SK-N-SH (cell line): ENCODE results near the gene TAC4. TPM values are rescaled to one million over a fixed set of nuclear protein-coding genes. Genes with fewer than 3 reads are reported as not detected.
"Not testable (repeated sequence)": the region's sequence is repeated elsewhere in the genome, so short reads cannot be mapped to it uniquely, and the experiment has no call there.

Experiments
- CTCF ChIA-PET: fragments of 300-600, 350-600 bp; formaldehyde crosslinking; extraction: SDS; loops from one replicate; lab custom pipeline; 2021; lab: Yijun Ruan, JAX
- POLR2A ChIA-PET: fragments of 350-600 bp; sonication (Branson Sonifier 250); formaldehyde crosslinking; extraction: SDS; loops from one replicate; lab custom pipeline; 2020; ENCODE audit warnings: antibody characterized with exemption, inconsistent platforms; lab: Yijun Ruan, JAX
- DNase-seq: peaks from one replicate; pipeline ENCODE4 v3.0.0; 2012
- H2AFZ ChIP-seq: fragments of 200-600 bp; sonication (generic); 2 replicates; pipeline ENCODE4 v1.8.1; 2016; ENCODE audit warnings: antibody characterized with exemption, mild to moderate bottlenecking, low read depth
- H3F3A ChIP-seq: fragments of 200-600 bp; sonication (generic); replicated peaks from 2 replicates; pipeline ENCODE3; 2016; ENCODE audit warnings: antibody characterized with exemption, mild to moderate bottlenecking; ENCODE audit not compliant: insufficient read depth
- H3K27ac ChIP-seq, 2 experiments: fragments of 200-500 bp in 1 of 2; fragments of 200-600 bp in 1 of 2; sonication (Bioruptor generic) in 1 of 2; sonication (generic), shearing (Covaris generic) in 1 of 2; 2 replicates each; pipeline versions ENCODE4 v1.5.1 to v1.6.1; 2014 to 2016; ENCODE audit warnings: low read depth in 2 of 2, inconsistent platforms in 1 of 2, low read length in 1 of 2, mild to moderate bottlenecking in 1 of 2, mixed read lengths in 1 of 2
- H3K27me3 ChIP-seq: fragments of 200-600 bp; sonication (generic), shearing (Covaris generic); 2 replicates; pipeline ENCODE4 v1.6.1; 2016; ENCODE audit warnings: mixed run types; ENCODE audit not compliant: insufficient read depth
- H3K36me3 ChIP-seq, 2 experiments: fragments of 200-500 bp in 1 of 2; fragments of 200-600 bp in 1 of 2; sonication (Bioruptor generic) in 1 of 2; sonication (generic) in 1 of 2; replicated peaks in 1 of 2; 2 replicates each; pipeline versions ENCODE3 to v1.5.1; 2014 to 2016; ENCODE audit warnings: low read length in 1 of 2, mild to moderate bottlenecking in 1 of 2; ENCODE audit not compliant: insufficient read depth in 2 of 2, control insufficient read depth in 1 of 2
- H3K4me1 ChIP-seq, 2 experiments: fragments of 200-500 bp in 1 of 2; fragments of 200-600 bp in 1 of 2; sonication (Bioruptor generic) in 1 of 2; sonication (generic), shearing (Covaris generic) in 1 of 2; 2 replicates each; pipeline versions ENCODE4 v1.5.1 to v1.6.1; 2014 to 2016; ENCODE audit warnings: low read depth in 1 of 2, low read length in 1 of 2, mixed run types in 1 of 2; ENCODE audit not compliant: insufficient read depth in 2 of 2, control insufficient read depth in 1 of 2
- H3K4me2 ChIP-seq: fragments of 200-600 bp; sonication (generic), shearing (Covaris generic); 2 replicates; pipeline ENCODE4 v1.6.1; 2017; ENCODE audit warnings: mixed run types
- H3K4me3 ChIP-seq, 2 experiments: fragments of 200-500 bp in 1 of 2; fragments of 200-600 bp in 1 of 2; sonication (Bioruptor generic) in 1 of 2; sonication (generic), shearing (Covaris generic) in 1 of 2; 2 replicates each; pipeline versions ENCODE4 v1.5.1 to v1.8.1; 2014 to 2016; ENCODE audit warnings: low read depth in 2 of 2, inconsistent platforms in 1 of 2, low read length in 1 of 2, mild to moderate bottlenecking in 1 of 2, mixed read lengths in 1 of 2, moderate library complexity in 1 of 2
- H3K79me2 ChIP-seq: fragments of 200-600 bp; sonication (generic); 2 replicates; pipeline ENCODE4 v1.8.1; 2017; ENCODE audit warnings: mild to moderate bottlenecking; ENCODE audit not compliant: insufficient read depth
- H3K9ac ChIP-seq: fragments of 200-600 bp; sonication (generic); 2 replicates; pipeline ENCODE4 v1.6.1; 2017; ENCODE audit warnings: mixed run types
- H3K9me2 ChIP-seq: fragments of 200-600 bp; sonication (generic); 2 replicates; pipeline ENCODE4 v1.6.1; 2017; ENCODE audit warnings: mixed run types
- H3K9me3 ChIP-seq: fragments of 200-600 bp; sonication (generic); 2 replicates; pipeline ENCODE4 v1.6.1; 2017; ENCODE audit warnings: mixed run types, mild to moderate bottlenecking, moderate library complexity
- H4K20me1 ChIP-seq: fragments of 200-600 bp; sonication (generic); 2 replicates; pipeline ENCODE4 v1.6.1; 2017; ENCODE audit warnings: mild to moderate bottlenecking, mixed run types; ENCODE audit not compliant: insufficient read depth
- EP300 ChIP-seq, 2 experiments: IDR thresholded peaks; 2 replicates each; pipeline versions ENCODE4 v1.4.0 to v1.6.1; 2012; ENCODE audit warnings: borderline replicate concordance in 1 of 2, low read depth in 1 of 2, low read length in 1 of 2
- EZH2phosphoT487 ChIP-seq: fragments of 200-600 bp; sonication (generic); IDR thresholded peaks from 2 replicates; pipeline ENCODE4 v1.6.1; 2017; ENCODE audit warnings: low read depth, mixed run types, mild to moderate bottlenecking, antibody characterized with exemption, moderate library complexity, borderline replicate concordance
- FOSL2 ChIP-seq: IDR thresholded peaks from 2 replicates; pipeline ENCODE4 v1.4.0; 2012; ENCODE audit warnings: low read depth, mild to moderate bottlenecking, moderate library complexity, borderline replicate concordance
- FOXJ3 ChIP-seq: sonication (generic); formaldehyde crosslinking; IDR thresholded peaks from 2 replicates; pipeline ENCODE4 v1.5.1; 2020; ENCODE audit warnings: mild to moderate bottlenecking, missing genetic modification reagents
- JUND ChIP-seq: IDR thresholded peaks from 2 replicates; pipeline ENCODE4 v1.4.0; 2012
- MXI1 ChIP-seq: IDR thresholded peaks from 2 replicates; pipeline ENCODE4 v1.6.1; 2012; ENCODE audit warnings: mild to moderate bottlenecking, low read depth, low read length, improper control_type of control experiment
- NFIC ChIP-seq: IDR thresholded peaks from 2 replicates; pipeline ENCODE4 v1.4.0; 2012; ENCODE audit warnings: borderline replicate concordance
- NRF1 ChIP-seq: IDR thresholded peaks from 2 replicates; pipeline ENCODE4 v1.6.1; 2012; ENCODE audit warnings: low read depth, mild to moderate bottlenecking, low read length
- POLR2AphosphoS5 ChIP-seq: IDR thresholded peaks from 2 replicates; pipeline ENCODE4 v1.6.1; 2012; ENCODE audit warnings: low read depth, low read length
- RFX5 ChIP-seq: IDR thresholded peaks from 2 replicates; pipeline ENCODE4 v1.6.1; 2012; ENCODE audit warnings: mild to moderate bottlenecking, improper control_type of control experiment, low read length
- SIN3A ChIP-seq: IDR thresholded peaks from 2 replicates; pipeline ENCODE4 v1.6.1; 2012; ENCODE audit warnings: low read depth, mild to moderate bottlenecking, low read length, moderate library complexity, borderline replicate concordance
- YY1 ChIP-seq: IDR thresholded peaks from 2 replicates; pipeline ENCODE4 v1.4.0; 2012; ENCODE audit warnings: low read depth, mild to moderate bottlenecking
- WGBS: methylation state at CpG from one replicate; pipeline ENCODE4 v1.1.6; 2017; ENCODE audit warnings: low lambda C conversion rate; 5-methylcytosine and 5-hydroxymethylcytosine counted together
- polyA plus RNA-seq, 3 experiments: library from polyadenylated mRNA; depleted of rRNA; stranded (reverse); fragments of >200 nt; gene quantifications; 2 replicates each; pipeline ENCODE4 v1.2.3, GENCODE V29; 2012
- TF ChIP-seq, protein P1 (sequence below): IDR thresholded peaks from 2 replicates; pipeline ENCODE4; 2012
- TF ChIP-seq, protein P2 (sequence below): fragments of 200-600 bp; sonication (generic); IDR thresholded peaks from 2 replicates; pipeline ENCODE4 v1.6.1; 2017; ENCODE audit warnings: antibody characterized with exemption, mild to moderate bottlenecking, moderate library complexity
- TF ChIP-seq, protein P3 (sequence below): IDR thresholded peaks from 2 replicates; pipeline ENCODE4 v1.6.1; 2012; ENCODE audit warnings: mild to moderate bottlenecking, low read depth, low read length, moderate library complexity

Gene TAC4
- polyA plus RNA-seq, 1 of the 3 experiments (the other 2 are of a cell fraction) = not detected

DNA sequence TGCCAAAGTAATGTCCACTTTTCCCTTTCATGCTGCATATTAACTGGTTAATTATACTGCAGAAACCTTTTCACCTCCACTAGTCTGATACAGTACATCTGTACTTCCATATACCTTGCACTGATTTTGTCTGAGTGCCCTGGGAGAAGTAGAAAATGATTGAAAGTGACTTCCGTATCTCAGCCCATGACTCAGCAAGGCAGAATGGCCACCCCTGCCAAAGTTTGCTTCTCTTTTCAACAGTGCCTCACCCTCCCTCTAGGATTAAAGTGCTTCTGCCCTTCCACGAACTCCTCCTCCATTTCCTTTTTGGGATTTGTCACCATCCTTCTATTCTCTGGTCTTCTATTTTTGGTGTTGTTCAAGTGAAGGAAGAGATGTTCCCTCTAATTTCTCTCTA is 19.5 kb downstream of the TAC4 start:
- H3K9me2 ChIP-seq, H3K27me3 ChIP-seq, H3K79me2 ChIP-seq, H3K9me3 ChIP-seq, CTCF ChIA-PET, H3K9ac ChIP-seq, H2AFZ ChIP-seq, H3K27ac ChIP-seq, POLR2A ChIA-PET, H4K20me1 ChIP-seq, DNase-seq, H3K4me3 ChIP-seq, H3K4me1 ChIP-seq, H3K4me2 ChIP-seq: not testable (repeated sequence)
- TF ChIP-seq, protein P1, sequence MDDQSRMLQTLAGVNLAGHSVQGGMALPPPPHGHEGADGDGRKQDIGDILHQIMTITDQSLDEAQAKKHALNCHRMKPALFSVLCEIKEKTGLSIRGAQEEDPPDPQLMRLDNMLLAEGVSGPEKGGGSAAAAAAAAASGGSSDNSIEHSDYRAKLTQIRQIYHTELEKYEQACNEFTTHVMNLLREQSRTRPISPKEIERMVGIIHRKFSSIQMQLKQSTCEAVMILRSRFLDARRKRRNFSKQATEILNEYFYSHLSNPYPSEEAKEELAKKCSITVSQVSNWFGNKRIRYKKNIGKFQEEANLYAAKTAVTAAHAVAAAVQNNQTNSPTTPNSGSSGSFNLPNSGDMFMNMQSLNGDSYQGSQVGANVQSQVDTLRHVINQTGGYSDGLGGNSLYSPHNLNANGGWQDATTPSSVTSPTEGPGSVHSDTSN = peak; percentile 62
- peak; percentile 29; the same call in 1 of the 2 replicates for TF ChIP-seq FOSL2
- 0 out of 2 replicates have a peak, but pooled peaks have one; percentile 15 for TF ChIP-seq JUND
- Histone ChIP-seq H3K36me3 (peaks cover 62 to 85% of the 10 kb centered on the region in 2 experiments), H3F3A (peaks cover 14% of the 10 kb centered on the region)
- 63% methylated on average over 2 of the region's 2 CpGs for WGBS

DNA sequence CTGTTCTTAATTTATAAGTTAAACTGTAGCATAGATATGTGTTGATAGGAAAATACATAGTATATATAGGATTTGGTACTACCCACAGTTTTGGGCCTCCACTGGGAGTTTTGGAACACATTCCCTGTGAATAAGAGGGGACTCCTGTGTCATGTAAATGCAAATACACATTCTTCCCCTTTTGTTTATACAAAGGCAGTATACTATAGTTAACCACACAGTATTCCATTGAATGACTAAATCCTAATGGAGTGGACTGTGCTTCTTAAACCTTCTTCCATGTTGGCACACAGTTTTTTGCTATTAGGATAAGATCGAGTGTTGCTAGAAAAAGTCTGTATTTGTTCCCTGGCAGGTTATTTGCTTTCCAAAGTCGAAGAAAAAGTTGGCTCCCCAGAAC is 22.2 kb downstream of the TAC4 start:
- ChIA-PET POLR2A (no interaction called here), CTCF (interaction anchor here (2.2 kb wide), 1 partner anchor 25 kb away, joined by 7 read pairs; no protein-coding TSS in a partner anchor)
- WGBS = 38% methylated on average over 2 of the region's 2 CpGs
- H3K9me2 ChIP-seq = no peaks in the 10 kb centered on the region
- no peak overlapping the region for H2AFZ ChIP-seq
- no peak overlapping the region for H3K4me3 ChIP-seq
- H3K4me2 ChIP-seq = no peak overlapping the region
- H4K20me1 ChIP-seq = no peaks in the 10 kb centered on the region
- TF ChIP-seq POLR2AphosphoS5 (no peak), FOSL2 (no peak), EZH2phosphoT487 (no peak), EP300 (IDR thresholded peaks at IDR 0.05; ENCODE audit: borderline replicate concordance in 1 of 2, low read depth in 1 of 2, low read length in 1 of 2) (no peak), YY1 (no peak), SIN3A (no peak)
- no peak overlapping the region for H3K27ac ChIP-seq
- H3K9ac ChIP-seq = no peak overlapping the region
- peaks cover 78 to 88% of the 10 kb centered on the region in 2 experiments for H3K36me3 ChIP-seq
- H3K4me1 ChIP-seq = peaks cover 0 to 10% of the 10 kb centered on the region in 2 experiments; a peak in 1 of 4 replicates
- no peaks in the 10 kb centered on the region for H3K27me3 ChIP-seq
- H3K9me3 ChIP-seq = no peaks in the 10 kb centered on the region
- peaks cover 9% of the 10 kb centered on the region for H3F3A ChIP-seq
- DNase-seq = no peak
- H3K79me2 ChIP-seq = no peaks in the 10 kb centered on the region

DNA sequence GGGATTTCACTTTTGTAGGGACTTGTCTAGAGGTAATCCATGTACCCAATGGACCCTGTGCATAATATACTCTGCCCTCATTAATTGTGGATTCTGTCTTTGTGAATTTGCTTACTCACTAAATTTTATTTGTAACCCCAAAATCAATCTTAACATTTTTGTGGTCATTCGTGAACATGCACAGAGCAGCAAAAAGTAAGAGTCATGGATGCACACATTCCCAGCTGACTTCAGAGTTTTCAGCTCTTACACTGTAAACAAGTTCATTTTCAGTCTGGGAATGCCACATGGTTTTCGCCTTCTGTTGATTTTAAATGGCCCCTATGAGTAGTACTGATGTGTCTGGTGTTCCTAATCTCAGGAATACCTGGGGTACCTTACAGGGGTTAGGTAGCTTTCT is 24.3 kb downstream of the TAC4 start:
- Histone ChIP-seq H3K4me3 (no peak overlapping the region), H3K4me1 (peaks cover 0 to 6% of the 10 kb centered on the region in 2 experiments; a peak in 1 of 4 replicates), H3K9me2 (no peaks in the 10 kb centered on the region), H3K9me3 (no peaks in the 10 kb centered on the region), H3K4me2 (no peak overlapping the region), H2AFZ (no peak overlapping the region), H3K27ac (no peak overlapping the region), H3K27me3 (no peaks in the 10 kb centered on the region), H3F3A (no peaks in the 10 kb centered on the region), H4K20me1 (0 out of 2 replicates have a peak, but pooled peaks cover 7% of the 10 kb centered on the region), H3K79me2 (peaks cover 7% of the 10 kb centered on the region; the same call in 1 of the 2 replicates), H3K36me3 (peaks cover 78 to 95% of the 10 kb centered on the region in 2 experiments), H3K9ac (no peak overlapping the region)
- ChIA-PET CTCF (interaction anchor here (1.2 to 1.6 kb wide), 4 partner anchors 12 to 175 kb away, joined by 3 to 9 read pairs (median 4); no protein-coding TSS in a partner anchor), POLR2A (no interaction called here)
- 95% methylated on average over 2 of the region's 2 CpGs for WGBS
- DNase-seq = no peak
- TF ChIP-seq YY1 (no peak), EP300 (IDR thresholded peaks at IDR 0.05; ENCODE audit: borderline replicate concordance in 1 of 2, low read depth in 1 of 2, low read length in 1 of 2) (no peak), RFX5 (no peak), MXI1 (no peak), NFIC (no peak), POLR2AphosphoS5 (no peak), FOXJ3 (CRISPR knock-in tag) (no peak), NRF1 (no peak), SIN3A (no peak)
- TF ChIP-seq, protein P2, sequence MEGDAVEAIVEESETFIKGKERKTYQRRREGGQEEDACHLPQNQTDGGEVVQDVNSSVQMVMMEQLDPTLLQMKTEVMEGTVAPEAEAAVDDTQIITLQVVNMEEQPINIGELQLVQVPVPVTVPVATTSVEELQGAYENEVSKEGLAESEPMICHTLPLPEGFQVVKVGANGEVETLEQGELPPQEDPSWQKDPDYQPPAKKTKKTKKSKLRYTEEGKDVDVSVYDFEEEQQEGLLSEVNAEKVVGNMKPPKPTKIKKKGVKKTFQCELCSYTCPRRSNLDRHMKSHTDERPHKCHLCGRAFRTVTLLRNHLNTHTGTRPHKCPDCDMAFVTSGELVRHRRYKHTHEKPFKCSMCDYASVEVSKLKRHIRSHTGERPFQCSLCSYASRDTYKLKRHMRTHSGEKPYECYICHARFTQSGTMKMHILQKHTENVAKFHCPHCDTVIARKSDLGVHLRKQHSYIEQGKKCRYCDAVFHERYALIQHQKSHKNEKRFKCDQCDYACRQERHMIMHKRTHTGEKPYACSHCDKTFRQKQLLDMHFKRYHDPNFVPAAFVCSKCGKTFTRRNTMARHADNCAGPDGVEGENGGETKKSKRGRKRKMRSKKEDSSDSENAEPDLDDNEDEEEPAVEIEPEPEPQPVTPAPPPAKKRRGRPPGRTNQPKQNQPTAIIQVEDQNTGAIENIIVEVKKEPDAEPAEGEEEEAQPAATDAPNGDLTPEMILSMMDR = no peak
- TF ChIP-seq, protein P3, sequence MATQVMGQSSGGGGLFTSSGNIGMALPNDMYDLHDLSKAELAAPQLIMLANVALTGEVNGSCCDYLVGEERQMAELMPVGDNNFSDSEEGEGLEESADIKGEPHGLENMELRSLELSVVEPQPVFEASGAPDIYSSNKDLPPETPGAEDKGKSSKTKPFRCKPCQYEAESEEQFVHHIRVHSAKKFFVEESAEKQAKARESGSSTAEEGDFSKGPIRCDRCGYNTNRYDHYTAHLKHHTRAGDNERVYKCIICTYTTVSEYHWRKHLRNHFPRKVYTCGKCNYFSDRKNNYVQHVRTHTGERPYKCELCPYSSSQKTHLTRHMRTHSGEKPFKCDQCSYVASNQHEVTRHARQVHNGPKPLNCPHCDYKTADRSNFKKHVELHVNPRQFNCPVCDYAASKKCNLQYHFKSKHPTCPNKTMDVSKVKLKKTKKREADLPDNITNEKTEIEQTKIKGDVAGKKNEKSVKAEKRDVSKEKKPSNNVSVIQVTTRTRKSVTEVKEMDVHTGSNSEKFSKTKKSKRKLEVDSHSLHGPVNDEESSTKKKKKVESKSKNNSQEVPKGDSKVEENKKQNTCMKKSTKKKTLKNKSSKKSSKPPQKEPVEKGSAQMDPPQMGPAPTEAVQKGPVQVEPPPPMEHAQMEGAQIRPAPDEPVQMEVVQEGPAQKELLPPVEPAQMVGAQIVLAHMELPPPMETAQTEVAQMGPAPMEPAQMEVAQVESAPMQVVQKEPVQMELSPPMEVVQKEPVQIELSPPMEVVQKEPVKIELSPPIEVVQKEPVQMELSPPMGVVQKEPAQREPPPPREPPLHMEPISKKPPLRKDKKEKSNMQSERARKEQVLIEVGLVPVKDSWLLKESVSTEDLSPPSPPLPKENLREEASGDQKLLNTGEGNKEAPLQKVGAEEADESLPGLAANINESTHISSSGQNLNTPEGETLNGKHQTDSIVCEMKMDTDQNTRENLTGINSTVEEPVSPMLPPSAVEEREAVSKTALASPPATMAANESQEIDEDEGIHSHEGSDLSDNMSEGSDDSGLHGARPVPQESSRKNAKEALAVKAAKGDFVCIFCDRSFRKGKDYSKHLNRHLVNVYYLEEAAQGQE = no peak
